CD4-positive, alpha-beta T cell (primary cell): ENCODE data around the gene LMAN2. TPM values are rescaled to one million over a fixed set of nuclear protein-coding genes. Genes with fewer than 3 reads are reported as not detected.

Source experiments
- ATAC-seq: fragments of 200-7000 bp; cut with Tn5 transposase; one replicate; pipeline ENCODE4 v1.10.0; 2022; ENCODE audit warnings: mild to moderate bottlenecking; ENCODE audit not compliant: poor library complexity
- CTCF ChIA-PET: fragments of 350-600 bp; sonication (Branson Sonifier 250); formaldehyde crosslinking; loops from one replicate; lab custom pipeline; 2021; ENCODE audit warnings: antibody characterized with exemption, inconsistent platforms; lab: Charles Lee
- POLR2A ChIA-PET: fragments of 350-600 bp; sonication (Branson Sonifier 250); formaldehyde crosslinking; loops from one replicate; lab custom pipeline; 2021; ENCODE audit warnings: antibody characterized with exemption, inconsistent platforms; lab: Charles Lee
- DNase-seq, 14 experiments: peaks; one replicate each; pipeline ENCODE4 v3.0.0-alpha.2; 2013 to 2020; ENCODE audit warnings: mixed read lengths in 2 of 14
- H3K27ac ChIP-seq, 2 donors: one replicate each; pipeline versions ENCODE4 v1.5.1 to v1.7.0; 2013; ENCODE audit warnings: low read length in 2 of 2, low read depth in 1 of 2, mild to moderate bottlenecking in 1 of 2
- H3K27me3 ChIP-seq, 2 experiments: 1 replicate in 1 of 2; 2 replicates in 1 of 2; pipeline versions ENCODE4 v1.6.1 to v1.7.0; 2013; ENCODE audit warnings: low read length in 2 of 2, control low read depth in 1 of 2, mild to moderate bottlenecking in 1 of 2, moderate library complexity in 1 of 2; ENCODE audit not compliant: insufficient read depth in 2 of 2, control insufficient read depth in 1 of 2
- H3K36me3 ChIP-seq: one replicate; pipeline ENCODE4 v1.6.1; 2013; ENCODE audit warnings: low read length, control low read depth; ENCODE audit not compliant: insufficient read depth
- H3K4me1 ChIP-seq: one replicate; pipeline ENCODE4 v1.6.1; 2013; ENCODE audit warnings: low read length, control low read depth; ENCODE audit not compliant: insufficient read depth
- H3K4me3 ChIP-seq: one replicate; pipeline ENCODE4 v1.5.1; 2013; ENCODE audit warnings: mild to moderate bottlenecking, low read length, moderate library complexity
- H3K9me3 ChIP-seq, 2 experiments: 1 replicate in 1 of 2; 2 replicates in 1 of 2; pipeline versions ENCODE4 v1.6.1 to v1.7.0; 2013; ENCODE audit warnings: low read length in 2 of 2, mild to moderate bottlenecking in 2 of 2, control low read depth in 1 of 2, moderate library complexity in 1 of 2; ENCODE audit not compliant: control insufficient read depth in 1 of 2, insufficient read depth in 1 of 2
- H3K27ac Mint-ChIP-seq: one replicate; pipeline ENCODE4 v1.8.0; 2020; ENCODE audit warnings: mixed read lengths
- H3K27me3 Mint-ChIP-seq: one replicate; pipeline ENCODE4 v1.8.0; 2021; ENCODE audit warnings: mixed read lengths
- H3K36me3 Mint-ChIP-seq: one replicate; pipeline ENCODE4 v1.8.0; 2021; ENCODE audit warnings: low read depth, mixed read lengths
- H3K4me1 Mint-ChIP-seq: one replicate; pipeline ENCODE4 v1.8.0; 2021; ENCODE audit warnings: low read depth, mixed read lengths
- H3K4me3 Mint-ChIP-seq: one replicate; pipeline ENCODE4 v1.8.0; 2020; ENCODE audit warnings: mild to moderate bottlenecking, mixed read lengths
- H3K9me3 Mint-ChIP-seq: one replicate; pipeline ENCODE4 v1.8.0; 2020; ENCODE audit warnings: mixed read lengths
- CTCF ChIP-seq: fragments of 200-600 bp; IDR thresholded peaks from one replicate; pipeline ENCODE4 v1.8.0; 2022; ENCODE audit warnings: antibody characterized with exemption, mild to moderate bottlenecking
- intact Hi-C, 2 experiments: fragments of 100-400 bp; cut with DNase I in 1 of 2; cut with micrococcal nuclease in 1 of 2; formaldehyde crosslinking; loops; one replicate each; pipeline versions ENCODE4 v1.15.1 to v1.9.0; 2023 to 2025; cut with DNase I, micrococcal nuclease
- total RNA-seq, 174 experiments: library from RNA in 2 of 174; stranded (reverse) in 2 of 174; gene quantifications; one replicate each; pipeline ENCODE4 v1.2.3 and lab custom pipeline; 2021 to 2026

Gene LMAN2
- total RNA-seq, 2 experiments from 2014 or later: 54.5 to 55.6 TPM

- H3K27me3 ChIP-seq: no peaks in the 10 kb centered on the region
- H3K4me1 ChIP-seq: peaks cover 16% of the 10 kb centered on the region
- peaks cover 62% of the 10 kb centered on the region for H3K36me3 ChIP-seq
- no peak for TF ChIP-seq CTCF
- intact Hi-C loops: no loop called here
- no peaks in the 10 kb centered on the region for H3K9me3 ChIP-seq
- ChIA-PET POLR2A (no interaction called here), CTCF (no interaction called here)
- Mint-ChIP-seq H3K36me3 (peaks cover 73% of the 10 kb centered on the region), H3K27ac (no peak overlapping the region), H3K4me3 (no peak overlapping the region), H3K9me3 (no peaks in the 10 kb centered on the region), H3K27me3 (no peaks in the 10 kb centered on the region), H3K4me1 (peaks cover 29% of the 10 kb centered on the region)
- no peak overlapping the region for H3K27ac ChIP-seq
- DNase-seq (no peak), ATAC-seq (no peak)
- H3K4me3 ChIP-seq: no peak overlapping the region
These were observed 57.5 kb downstream of the LMAN2 start for GRCh38 chr5:177293819-177294581.

DNA sequence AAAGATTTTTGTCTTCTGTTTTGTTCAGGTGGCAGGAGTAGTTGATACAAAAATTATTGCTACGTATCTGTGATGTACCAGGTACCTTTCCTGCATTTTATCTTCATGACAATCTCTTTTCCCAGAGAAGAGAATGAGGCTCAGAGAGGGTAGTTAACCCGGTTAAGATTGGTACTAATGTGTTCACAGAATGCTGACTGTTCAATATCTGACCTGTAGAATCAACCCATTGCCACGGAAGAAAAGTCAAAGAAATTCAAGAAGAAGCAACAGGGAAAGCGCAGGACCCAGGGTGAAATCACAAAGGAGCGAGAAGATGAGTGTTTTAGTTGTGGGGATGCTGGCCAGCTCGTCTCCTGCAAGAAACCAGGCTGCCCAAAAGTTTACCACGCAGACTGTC, 59.7 kb downstream of the LMAN2 start:
- Mint-ChIP-seq H3K27me3 (no peaks in the 10 kb centered on the region), H3K4me3 (no peak overlapping the region), H3K4me1 (peaks cover 18% of the 10 kb centered on the region), H3K36me3 (peaks cover 89% of the 10 kb centered on the region), H3K9me3 (no peaks in the 10 kb centered on the region), H3K27ac (no peak overlapping the region)
- ChIA-PET POLR2A (no interaction called here), CTCF (no interaction called here)
- peaks cover 13% of the 10 kb centered on the region for H3K4me1 ChIP-seq
- DNase-seq (no peak), ATAC-seq (no peak)
- H3K9me3 ChIP-seq: no peaks in the 10 kb centered on the region
- no peaks in the 10 kb centered on the region for H3K27me3 ChIP-seq
- no peak for TF ChIP-seq CTCF
- H3K27ac ChIP-seq: no peak overlapping the region
- H3K36me3 ChIP-seq: peaks cover 79% of the 10 kb centered on the region
- intact Hi-C loops: no loop called here
- no peak overlapping the region for H3K4me3 ChIP-seq

GRCh38 chr5:177290816-177291596, 60.5 kb downstream of the LMAN2 start:
- DNase-seq (no peak), ATAC-seq (no peak)
- intact Hi-C loops: no loop called here
- Histone ChIP-seq H3K9me3 (no peaks in the 10 kb centered on the region), H3K27me3 (no peaks in the 10 kb centered on the region), H3K36me3 (peaks cover 84% of the 10 kb centered on the region), H3K27ac (no peak overlapping the region), H3K4me1 (peaks cover 6% of the 10 kb centered on the region), H3K4me3 (no peak overlapping the region)
- POLR2A ChIA-PET: no interaction called here
- Mint-ChIP-seq H3K27me3 (no peaks in the 10 kb centered on the region), H3K36me3 (peaks cover 89% of the 10 kb centered on the region), H3K4me1 (peaks cover 11% of the 10 kb centered on the region), H3K9me3 (no peaks in the 10 kb centered on the region), H3K4me3 (no peak overlapping the region), H3K27ac (no peak overlapping the region)
- TF ChIP-seq CTCF: no peak
- CTCF ChIA-PET: no interaction called here
